HepG2 (cell line): ENCODE data around the gene CYP21A2. TPM values are rescaled to one million over a fixed set of nuclear protein-coding genes. Genes with fewer than 3 reads are reported as not detected.
A peak's percentile ranks its signal among the peaks of the same experiment; 100 is the strongest.

ENCODE experiments used
- BORCS8-MEF2B ChIP-seq: sonication (generic); formaldehyde crosslinking; IDR thresholded peaks from 2 replicates; pipeline ENCODE4 v1.8.0; 2022; ENCODE audit warnings: mild to moderate bottlenecking, missing genetic modification reagents
- ETS1 ChIP-seq: sonication (generic); formaldehyde crosslinking; IDR thresholded peaks from 2 replicates; pipeline ENCODE4 v1.4.0; 2020; ENCODE audit warnings: missing genetic modification reagents
- ETV5 ChIP-seq: IDR thresholded peaks from 2 replicates; pipeline ENCODE4 v1.6.1; 2018; ENCODE audit warnings: missing biosample characterization, missing genetic modification reagents, inconsistent platforms, borderline replicate concordance
- EZH2 ChIP-seq: conservative IDR thresholded peaks from 2 replicates; pipeline ENCODE4 v1.6.1; 2012; ENCODE audit warnings: mild to moderate bottlenecking, low read depth, low read length, moderate library complexity
- FOXP1 ChIP-seq, 2 experiments: fragments of 450-650 bp in 1 of 2; IDR thresholded peaks; 2 replicates each; pipeline ENCODE4 v1.6.1; 2017 to 2018; ENCODE audit warnings: antibody characterized with exemption in 1 of 2
- GMEB2 ChIP-seq: IDR thresholded peaks from 2 replicates; pipeline ENCODE4 v1.6.1; 2016; ENCODE audit warnings: missing biosample characterization, missing genetic modification reagents, low read depth
- KLF11 ChIP-seq: IDR thresholded peaks from 2 replicates; pipeline ENCODE4 v1.6.1; 2016; ENCODE audit warnings: missing compliant biosample characterization
- NR1H2 ChIP-seq: sonication (generic); formaldehyde crosslinking; IDR thresholded peaks from 2 replicates; pipeline ENCODE4 v1.8.1; 2022; ENCODE audit warnings: low read depth, missing genetic modification reagents, borderline replicate concordance
- POGZ ChIP-seq: sonication (generic); formaldehyde crosslinking; IDR thresholded peaks from 2 replicates; pipeline ENCODE4 v1.4.0; 2020; ENCODE audit warnings: mild to moderate bottlenecking, missing genetic modification reagents
- RFX3 ChIP-seq: IDR thresholded peaks from 2 replicates; pipeline ENCODE4 v1.6.1; 2016; ENCODE audit warnings: missing biosample characterization, missing genetic modification reagents
- SKI ChIP-seq: fragments of 450-650 bp; IDR thresholded peaks from one replicate; pipeline ENCODE4 v1.6.1; 2018; ENCODE audit warnings: mild to moderate bottlenecking; ENCODE audit not compliant: partially characterized antibody
- TFDP1 ChIP-seq: IDR thresholded peaks from 2 replicates; pipeline ENCODE4 v1.6.1; 2016; ENCODE audit warnings: missing compliant biosample characterization, missing genetic modification reagents, borderline replicate concordance
- TGIF2 ChIP-seq: IDR thresholded peaks from 2 replicates; pipeline ENCODE4 v1.6.1; 2016; ENCODE audit warnings: control low read depth, missing compliant biosample characterization
- TOE1 ChIP-seq: sonication (generic); formaldehyde crosslinking; IDR thresholded peaks from 2 replicates; pipeline ENCODE4 v1.4.0; 2020; ENCODE audit warnings: mild to moderate bottlenecking, missing genetic modification reagents
- ZBTB49 ChIP-seq: sonication (generic); formaldehyde crosslinking; IDR thresholded peaks from 2 replicates; pipeline ENCODE4 v1.4.0; 2020; ENCODE audit warnings: missing genetic modification reagents, borderline replicate concordance
- ZNF20 ChIP-seq: sonication (generic); formaldehyde crosslinking; IDR thresholded peaks from 2 replicates; pipeline ENCODE4 v1.4.0; 2020; ENCODE audit warnings: mild to moderate bottlenecking, moderate library complexity, missing genetic modification reagents
- ZNF207 ChIP-seq: fragments of 450-650 bp; IDR thresholded peaks from 2 replicates; pipeline ENCODE4 v1.6.1; 2016; ENCODE audit warnings: antibody characterized with exemption, borderline replicate concordance
- ZNF264 ChIP-seq: sonication (generic); formaldehyde crosslinking; IDR thresholded peaks from 2 replicates; pipeline ENCODE4 v1.4.0; 2020; ENCODE audit warnings: missing genetic modification reagents
- ZNF333 ChIP-seq: sonication (generic); formaldehyde crosslinking; IDR thresholded peaks from 2 replicates; pipeline ENCODE4 v1.4.0; 2020; ENCODE audit warnings: mild to moderate bottlenecking, missing genetic modification reagents, borderline replicate concordance
- ZNF709 ChIP-seq: sonication (generic); formaldehyde crosslinking; IDR thresholded peaks from 2 replicates; pipeline ENCODE4 v1.5.0; 2020; ENCODE audit warnings: mild to moderate bottlenecking, missing genetic modification reagents
- ZNF777 ChIP-seq: sonication (generic); formaldehyde crosslinking; IDR thresholded peaks from 2 replicates; pipeline ENCODE4 v1.4.0; 2020; ENCODE audit warnings: missing genetic modification reagents
- polyA plus RNA-seq, 8 experiments: library from polyadenylated mRNA; depleted of rRNA in 3 of 8; stranded (reverse) in 7 of 8; unstranded in 1 of 8; fragments of >200 nt; fragmentation: Illumina TruSeq in 4 of 8; extraction: Trizol in 4 of 8; gene quantifications; 2 replicates each; pipeline versions ENCODE4 v1.2.1 to v1.2.3, GENCODE V29; 2011 to 2016; ENCODE audit warnings: low read depth in 4 of 8, missing spikeins in 1 of 8, mixed read lengths in 1 of 8; ENCODE audit not compliant: insufficient read depth in 1 of 8
- total RNA-seq, 5 experiments: library from RNA; depleted of rRNA; stranded (reverse); fragments of >200 nt; fragmentation: Illumina TruSeq; extraction: Trizol; gene quantifications; 2 replicates each; pipeline ENCODE4 v1.2.3, GENCODE V29; 2016; ENCODE audit warnings: low read depth in 1 of 5
- TF ChIP-seq, protein P1 (sequence below): sonication (generic); formaldehyde crosslinking; IDR thresholded peaks from 2 replicates; pipeline ENCODE4 v1.4.0; 2020; ENCODE audit warnings: mild to moderate bottlenecking, missing genetic modification reagents

Gene CYP21A2
- total and polyA plus RNA-seq, 2 of the 13 experiments (the other 11 are each of a cell fraction or from before 2014, with no cell fraction given) = 1.5 to 6.3 TPM

DNA sequence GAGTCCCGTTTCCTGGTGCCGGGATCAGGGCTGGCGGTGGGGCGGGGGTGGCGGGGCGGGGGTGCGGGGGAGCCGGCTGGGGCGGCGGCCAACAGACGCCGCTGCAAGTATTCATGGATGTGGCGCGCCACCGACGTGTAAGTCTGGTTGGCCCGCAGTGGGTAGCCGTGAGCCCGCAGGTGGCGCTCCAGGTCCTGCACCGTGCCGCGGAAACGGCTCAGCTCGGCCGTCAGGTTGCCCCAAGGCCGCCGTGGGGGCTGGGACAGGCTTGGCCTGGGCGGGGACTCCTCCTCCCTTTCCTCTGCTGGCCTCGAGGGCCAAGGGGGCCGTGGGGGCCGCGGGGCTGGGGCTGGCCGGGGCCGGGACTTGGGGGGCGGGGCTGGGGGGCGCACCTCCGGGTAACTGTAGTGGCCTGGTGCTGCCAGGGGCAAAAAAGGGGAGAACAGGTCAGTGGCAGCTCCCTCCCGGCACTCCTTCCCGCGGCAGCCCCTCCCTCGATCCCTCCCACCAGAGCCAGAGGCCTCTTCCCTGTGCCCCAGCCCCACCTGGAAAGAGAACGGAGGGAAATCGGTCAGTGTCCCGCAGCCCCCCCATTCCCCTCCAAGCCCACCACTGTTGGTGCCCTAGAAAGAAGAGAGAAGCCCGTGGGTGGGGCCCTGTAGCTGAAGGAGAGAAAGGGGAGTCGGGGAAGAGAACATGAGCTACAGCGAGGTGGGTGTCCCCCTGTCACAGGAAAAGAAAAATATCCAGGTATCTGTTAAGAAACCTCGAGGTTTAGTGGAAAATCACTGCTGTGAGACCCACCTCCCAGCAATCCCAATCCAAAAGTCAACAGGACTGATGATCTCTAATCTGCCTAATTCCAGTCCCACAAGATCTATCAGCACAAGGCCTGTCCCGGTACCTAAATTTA, 49.6 kb downstream of the CYP21A2 start (continued):
- TF ChIP-seq GMEB2 (CRISPR knock-in tag) (no peak), POGZ (CRISPR knock-in tag) (peak; percentile 86), TFDP1 (CRISPR knock-in tag) (peak; percentile 72; the same call in 1 of the 2 replicates), FOXP1 (IDR thresholded peaks at IDR 0.05) (no peak), FOXP1 (CRISPR knock-in tag; IDR thresholded peaks at IDR 0.05) (no peak), SKI (peak; percentile 23), EZH2 (no peak), ZNF264 (CRISPR knock-in tag) (no peak), TGIF2 (CRISPR knock-in tag) (no peak), ZBTB49 (CRISPR knock-in tag) (0 out of 2 replicates have a peak, but pooled peaks have one; percentile 40), ETS1 (CRISPR knock-in tag) (no peak), ETV5 (CRISPR knock-in tag) (peak; percentile 42; the same call in 1 of the 2 replicates), ZNF20 (CRISPR knock-in tag) (no peak), ZNF333 (CRISPR knock-in tag) (no peak), NR1H2 (CRISPR knock-in tag) (no peak), ZNF207 (no peak), ZNF777 (peak; percentile 99), RFX3 (CRISPR knock-in tag) (no peak), TOE1 (CRISPR knock-in tag) (no peak; the same call in 1 of the 2 replicates), BORCS8-MEF2B (no peak), ZNF709 (CRISPR knock-in tag) (no peak), KLF11 (CRISPR knock-in tag) (no peak)
- TF ChIP-seq, protein P1, sequence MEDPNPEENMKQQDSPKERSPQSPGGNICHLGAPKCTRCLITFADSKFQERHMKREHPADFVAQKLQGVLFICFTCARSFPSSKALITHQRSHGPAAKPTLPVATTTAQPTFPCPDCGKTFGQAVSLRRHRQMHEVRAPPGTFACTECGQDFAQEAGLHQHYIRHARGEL (CRISPR knock-in tag) = no peak
